AG04449 (cell line): ENCODE measurements around the gene NEUROD2.

Experiments
- CTCF ChIA-PET: fragments of 350-600 bp; formaldehyde crosslinking; extraction: SDS; loops from one replicate; lab custom pipeline; 2021; ENCODE audit warnings: antibody characterized with exemption; lab: Yijun Ruan, JAX
- POLR2A ChIA-PET: fragments of 400-600, 350-600 bp; formaldehyde crosslinking; extraction: SDS; loops from one replicate; lab custom pipeline; 2020; ENCODE audit warnings: antibody characterized with exemption, inconsistent platforms; lab: Yijun Ruan, JAX
- DNase-seq: peaks from one replicate; pipeline ENCODE4 v3.0.0-alpha.2; 2010; ENCODE audit warnings: low read depth, low spot score
- H3K4me3 ChIP-seq: 2 replicates; pipeline ENCODE4 v1.5.1; 2011; ENCODE audit warnings: low read depth, mild to moderate bottlenecking, control low read depth, low read length
- TF ChIP-seq, protein P1 (sequence below): IDR thresholded peaks from one replicate; pipeline ENCODE4 v1.5.1; 2011; ENCODE audit warnings: mild to moderate bottlenecking, moderate library complexity, low read length, control low read depth, inconsistent platforms; ENCODE audit not compliant: insufficient read depth; ENCODE audit errors: missing control alignments

Gene NEUROD2

DNA sequence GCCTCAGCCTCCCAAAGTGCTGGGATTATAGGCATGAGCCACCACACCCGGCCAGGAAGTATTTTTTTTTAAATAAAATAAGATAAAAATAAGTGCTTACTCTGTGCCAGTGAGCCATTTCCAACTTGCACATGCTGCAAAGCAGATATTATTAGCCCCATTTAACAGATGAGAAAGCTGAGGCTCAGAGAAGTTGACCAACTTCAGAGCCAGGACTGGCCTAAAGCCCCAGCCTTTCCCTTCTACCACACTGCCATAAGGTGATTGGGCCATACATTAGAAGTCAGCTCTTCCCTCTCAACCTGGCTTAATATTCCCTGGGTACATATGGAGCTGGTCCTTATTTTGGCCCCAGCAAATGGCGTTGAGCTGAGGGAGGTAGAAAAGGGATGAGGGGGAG is 25.1 kb downstream of the NEUROD2 start:
- no peak for DNase-seq
- ChIA-PET CTCF (interaction anchor here (0.9 to 1.4 kb wide), 2 partner anchors 10 to 39 kb away, joined by 3 to 4 read pairs; no protein-coding TSS in a partner anchor), POLR2A (no interaction called here)
- TF ChIP-seq, protein P1, sequence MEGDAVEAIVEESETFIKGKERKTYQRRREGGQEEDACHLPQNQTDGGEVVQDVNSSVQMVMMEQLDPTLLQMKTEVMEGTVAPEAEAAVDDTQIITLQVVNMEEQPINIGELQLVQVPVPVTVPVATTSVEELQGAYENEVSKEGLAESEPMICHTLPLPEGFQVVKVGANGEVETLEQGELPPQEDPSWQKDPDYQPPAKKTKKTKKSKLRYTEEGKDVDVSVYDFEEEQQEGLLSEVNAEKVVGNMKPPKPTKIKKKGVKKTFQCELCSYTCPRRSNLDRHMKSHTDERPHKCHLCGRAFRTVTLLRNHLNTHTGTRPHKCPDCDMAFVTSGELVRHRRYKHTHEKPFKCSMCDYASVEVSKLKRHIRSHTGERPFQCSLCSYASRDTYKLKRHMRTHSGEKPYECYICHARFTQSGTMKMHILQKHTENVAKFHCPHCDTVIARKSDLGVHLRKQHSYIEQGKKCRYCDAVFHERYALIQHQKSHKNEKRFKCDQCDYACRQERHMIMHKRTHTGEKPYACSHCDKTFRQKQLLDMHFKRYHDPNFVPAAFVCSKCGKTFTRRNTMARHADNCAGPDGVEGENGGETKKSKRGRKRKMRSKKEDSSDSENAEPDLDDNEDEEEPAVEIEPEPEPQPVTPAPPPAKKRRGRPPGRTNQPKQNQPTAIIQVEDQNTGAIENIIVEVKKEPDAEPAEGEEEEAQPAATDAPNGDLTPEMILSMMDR: no peak
- no peak overlapping the region for H3K4me3 ChIP-seq

DNA sequence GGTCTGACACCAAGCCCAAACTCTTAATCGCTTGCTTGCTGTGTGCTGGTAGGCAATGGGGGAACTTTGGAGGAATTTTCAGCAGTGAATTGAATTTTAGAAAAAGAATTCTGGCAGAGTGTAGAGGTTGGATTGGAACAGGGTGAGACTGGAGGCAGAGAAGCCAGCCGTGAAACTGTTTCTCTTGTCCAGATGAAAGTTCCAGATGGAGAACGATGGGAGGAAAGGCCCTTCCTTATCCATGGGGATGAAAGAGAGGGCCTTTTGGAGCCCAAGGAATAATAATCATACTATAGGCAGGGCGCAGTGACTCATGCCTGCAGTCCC is 26.0 kb downstream of the NEUROD2 start:
- no peak overlapping the region for H3K4me3 ChIP-seq
- CTCF ChIA-PET: interaction anchor here (1.7 kb wide), 1 partner anchor 41 kb away, joined by 7 read pairs; no protein-coding TSS in a partner anchor
- no peak for DNase-seq
- TF ChIP-seq, protein P1: no peak
- POLR2A ChIA-PET: no interaction called here

DNA sequence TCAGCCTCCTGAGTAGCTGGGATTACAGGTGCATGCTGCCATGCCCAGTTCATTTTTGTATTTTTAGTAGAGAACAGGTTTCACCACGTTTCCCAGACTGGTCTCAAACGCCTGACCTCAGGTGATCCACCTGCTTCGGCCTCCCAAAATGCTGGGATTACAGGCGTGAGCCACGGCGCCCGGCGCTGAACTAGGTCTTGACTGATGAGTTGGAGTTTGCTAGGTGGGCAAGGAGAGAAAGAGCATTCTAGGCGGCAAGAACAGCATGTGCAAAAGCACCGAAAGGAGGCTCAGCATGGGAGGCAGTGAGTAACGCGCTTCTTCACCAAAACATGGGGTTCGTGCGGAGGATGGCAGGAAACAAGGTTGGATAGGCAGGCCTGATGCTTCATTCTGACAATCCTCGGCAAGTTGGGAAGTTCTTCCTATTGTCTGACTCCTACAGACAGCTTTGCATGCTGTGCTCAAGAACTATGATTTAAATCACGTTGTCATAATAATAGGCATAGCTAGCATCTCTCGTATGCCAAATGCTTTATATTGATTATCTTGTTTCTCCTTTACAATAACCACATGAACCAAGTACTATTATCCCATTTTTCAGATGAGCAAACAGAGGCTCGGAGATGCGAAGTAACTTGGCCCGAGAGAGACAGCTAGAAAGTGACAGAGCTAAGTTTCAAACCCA is 26.5 kb downstream of the NEUROD2 start:
- no peak for DNase-seq
- TF ChIP-seq, protein P1: no peak
- CTCF ChIA-PET: interaction anchor here (1.4 to 2.7 kb wide), 3 partner anchors 40 to 45 kb away, joined by 3 to 10 read pairs (median 7); partner anchors contain the start of gene PPP1R1B
- POLR2A ChIA-PET: no interaction called here
- H3K4me3 ChIP-seq: no peak overlapping the region

- POLR2A ChIA-PET: no interaction called here
- CTCF ChIA-PET: interaction anchor here (1.1 to 2.7 kb wide), 4 partner anchors 15 to 47 kb away, joined by 3 to 10 read pairs (median 5); partner anchors contain the start of gene PPP1R1B
- TF ChIP-seq, protein P1: no peak
- H3K4me3 ChIP-seq: no peak overlapping the region
- no peak for DNase-seq
Observed at GRCh38 chr17:39580082-39580468, 27.6 kb downstream of the NEUROD2 start.

DNA sequence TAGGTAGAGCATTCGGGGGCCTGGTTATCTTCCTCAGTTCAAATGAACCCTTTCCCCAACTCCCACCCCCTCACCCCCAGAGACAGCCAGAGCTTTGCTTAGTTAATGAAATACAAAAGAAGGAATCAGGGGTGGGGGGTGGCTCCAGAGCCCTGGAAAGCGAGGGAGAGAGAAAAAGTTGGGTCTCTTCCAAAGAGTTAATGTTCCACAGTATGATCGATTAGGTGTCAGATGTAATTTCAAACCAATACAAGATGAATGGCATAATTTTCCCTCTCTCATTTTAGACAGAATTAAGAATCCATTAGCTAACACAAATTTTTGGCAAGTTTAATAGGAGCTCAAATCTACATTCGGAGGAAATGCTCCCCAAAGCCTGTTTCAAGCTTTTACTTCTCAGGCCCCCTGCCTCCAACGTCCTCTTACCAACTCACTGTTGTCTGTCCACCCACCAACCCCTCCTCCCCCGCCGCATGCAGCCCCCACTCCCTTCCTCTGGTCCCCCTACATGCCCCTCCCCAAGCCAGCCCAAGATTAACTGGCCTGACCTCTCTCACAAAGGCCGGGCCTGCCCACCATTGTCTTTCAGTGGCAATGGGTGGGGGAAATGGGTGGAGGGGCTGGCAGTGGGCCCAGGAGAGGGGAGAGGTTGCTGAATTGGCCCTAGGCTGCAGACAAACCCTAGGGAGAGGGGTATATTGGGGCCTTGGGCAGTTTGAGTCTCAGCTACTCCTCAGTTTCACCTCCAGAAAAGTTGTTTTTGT is 28.2 kb downstream of the NEUROD2 start:
- ChIA-PET POLR2A (no interaction called here), CTCF (interaction anchor here (1.1 to 2.7 kb wide), 3 partner anchors 14 to 47 kb away, joined by 3 to 10 read pairs (median 3); partner anchors contain the start of gene PPP1R1B)
- TF ChIP-seq, protein P1: no peak
- H3K4me3 ChIP-seq: no peak overlapping the region
- DNase-seq: no peak

- TF ChIP-seq, protein P1: no peak
- no peak overlapping the region for H3K4me3 ChIP-seq
- ChIA-PET POLR2A (no interaction called here), CTCF (interaction anchor here (1.0 to 3.2 kb wide), 5 partner anchors 26 to 56 kb away, joined by 4 to 33 read pairs (median 10); no protein-coding TSS in a partner anchor)
- no peak for DNase-seq
Observed at GRCh38 chr17:39578272-39578671, 29.4 kb downstream of the NEUROD2 start.
